Activated naive CD8-positive, alpha-beta T cell (primary cell): Measurements from ENCODE around the gene KRT33A.
"Not testable (repeated sequence)": the region's sequence is repeated elsewhere in the genome, so short reads cannot be mapped to it uniquely, and the experiment has no call there.

ENCODE experiments used
- H3K27ac Mint-ChIP-seq: one replicate; pipeline ENCODE4 v1.8.0; 2021; ENCODE audit warnings: mixed read lengths
- H3K27me3 Mint-ChIP-seq: one replicate; pipeline ENCODE4 v1.8.0; 2021; ENCODE audit warnings: mixed read lengths
- H3K36me3 Mint-ChIP-seq: one replicate; pipeline ENCODE4 v1.8.0; 2021; ENCODE audit warnings: mixed read lengths
- H3K4me1 Mint-ChIP-seq: one replicate; pipeline ENCODE4 v1.8.0; 2021; ENCODE audit warnings: low read depth, mixed read lengths
- H3K4me3 Mint-ChIP-seq: one replicate; pipeline ENCODE4 v1.8.0; 2021; ENCODE audit warnings: mild to moderate bottlenecking, mixed read lengths
- H3K9me3 Mint-ChIP-seq: one replicate; pipeline ENCODE4 v1.8.0; 2021; ENCODE audit warnings: low read depth, mixed read lengths

KRT33A gene

DNA sequence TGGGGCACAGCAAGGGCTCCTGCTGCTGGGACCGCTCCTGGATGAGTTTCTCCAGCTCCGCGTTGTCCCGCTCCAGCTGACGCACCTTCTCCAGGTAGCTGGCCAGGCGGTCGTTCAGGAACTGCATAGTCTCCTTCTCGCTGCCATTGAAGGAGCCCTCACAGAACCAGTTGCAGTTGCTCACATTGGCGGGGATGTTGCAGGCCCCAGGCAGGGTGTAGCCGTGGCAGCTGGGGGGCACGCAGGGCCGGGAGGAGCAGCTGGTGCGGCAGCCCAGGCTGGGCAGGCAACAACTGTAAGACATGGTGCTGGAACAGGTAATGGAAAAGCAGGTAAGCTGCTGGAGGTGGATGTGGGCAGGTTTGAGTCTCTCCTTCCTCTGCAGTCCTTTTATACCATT, 31.3 kb upstream of the KRT33A start, which contains the start of gene KRT34:
KRT34 (minus strand) TSS at position 364 of the 400 bp plus-strand sequence; CDS start at position 304, 60 bp downstream.
- peaks cover 20% of the 10 kb centered on the region for H3K4me1 Mint-ChIP-seq
- H3K36me3 Mint-ChIP-seq, H3K27ac Mint-ChIP-seq, H3K9me3 Mint-ChIP-seq, H3K4me3 Mint-ChIP-seq, H3K27me3 Mint-ChIP-seq: not testable (repeated sequence)

DNA sequence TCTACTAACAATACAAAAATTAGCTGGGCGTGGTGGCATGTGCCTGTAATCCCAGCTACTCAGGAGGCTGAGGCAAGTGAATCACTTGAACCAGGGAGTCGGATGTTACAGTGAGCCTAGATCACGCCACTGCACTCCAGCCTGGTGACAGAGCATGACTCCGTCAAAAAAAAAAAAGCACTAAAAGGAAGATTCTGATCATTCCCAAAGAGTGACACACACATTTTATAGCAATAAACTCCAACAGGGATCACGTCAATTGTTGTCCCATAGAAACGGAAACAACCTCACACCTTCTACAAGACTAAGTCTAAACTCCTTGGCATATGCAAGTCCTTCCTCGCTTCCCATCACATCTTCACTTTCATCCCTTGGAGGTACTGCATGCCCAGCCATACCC, 29.5 kb upstream of the KRT33A start:
- H3K4me3 Mint-ChIP-seq = not testable (repeated sequence)

DNA sequence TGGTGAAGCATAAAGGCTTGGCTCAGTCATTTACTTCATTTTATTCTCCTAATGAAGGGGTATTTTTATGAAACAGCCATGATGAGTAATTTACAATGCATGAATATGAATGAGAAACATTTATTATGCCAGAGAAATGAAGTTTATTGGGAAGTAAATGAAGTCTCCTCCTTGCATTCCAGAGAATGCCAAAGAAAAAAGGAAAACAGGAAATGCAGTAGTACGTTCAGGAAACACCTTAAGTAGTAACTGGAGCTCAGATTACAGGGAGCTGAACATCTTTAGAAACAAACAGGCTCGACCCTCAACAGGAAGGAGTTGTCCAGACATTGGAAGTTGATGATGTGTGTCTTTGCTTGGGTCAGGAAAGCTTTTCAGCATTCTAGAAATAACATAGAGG, 26.9 kb upstream of the KRT33A start:
- Mint-ChIP-seq H3K27ac (no peak overlapping the region), H3K4me3 (no peak overlapping the region), H3K4me1 (peaks cover 22% of the 10 kb centered on the region), H3K9me3 (peaks cover 10% of the 10 kb centered on the region), H3K27me3 (no peaks in the 10 kb centered on the region), H3K36me3 (peaks cover 6% of the 10 kb centered on the region)

More for the DNA sequence above, 29.5 kb upstream of the KRT33A start:
- not testable (repeated sequence) for H3K27ac Mint-ChIP-seq, H3K9me3 Mint-ChIP-seq, H3K36me3 Mint-ChIP-seq, H3K27me3 Mint-ChIP-seq
- H3K4me1 Mint-ChIP-seq = peaks cover 22% of the 10 kb centered on the region

DNA sequence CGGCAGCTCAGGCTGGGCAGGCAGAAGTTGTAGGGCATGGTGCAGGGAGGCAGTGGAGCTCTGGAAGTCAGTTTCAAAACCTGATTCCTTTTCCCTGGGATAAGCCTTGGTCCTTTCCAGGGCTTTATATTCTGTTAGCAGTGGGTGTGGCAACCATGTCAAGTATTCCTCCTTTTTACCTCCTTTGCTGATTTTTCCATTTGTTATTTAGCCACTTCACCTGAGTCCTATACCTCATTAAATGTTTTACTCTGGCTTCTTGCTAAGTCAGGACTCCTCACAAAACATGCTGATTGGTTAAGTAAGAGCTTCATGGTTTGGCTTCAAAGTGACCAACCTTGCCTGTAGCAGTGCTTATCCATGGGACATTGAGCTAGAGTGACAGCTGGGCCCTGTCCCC, 19.1 kb upstream of the KRT33A start, which contains the start of gene KRT33B:
KRT33B (minus strand) TSS at position 101 of the 400 bp plus-strand sequence; CDS start at position 38, 63 bp downstream.
- no peak within 1 kb of the TSS for H3K4me3 Mint-ChIP-seq
- H3K9me3 Mint-ChIP-seq = peaks cover 7% of the 10 kb centered on the region
- H3K4me1 Mint-ChIP-seq = peaks cover 13% of the 10 kb centered on the region
- no peaks in the 10 kb centered on the region for H3K27me3 Mint-ChIP-seq
- no peak within 1 kb of the TSS for H3K27ac Mint-ChIP-seq
- H3K36me3 Mint-ChIP-seq = peaks cover 3% of the 10 kb centered on the region

DNA sequence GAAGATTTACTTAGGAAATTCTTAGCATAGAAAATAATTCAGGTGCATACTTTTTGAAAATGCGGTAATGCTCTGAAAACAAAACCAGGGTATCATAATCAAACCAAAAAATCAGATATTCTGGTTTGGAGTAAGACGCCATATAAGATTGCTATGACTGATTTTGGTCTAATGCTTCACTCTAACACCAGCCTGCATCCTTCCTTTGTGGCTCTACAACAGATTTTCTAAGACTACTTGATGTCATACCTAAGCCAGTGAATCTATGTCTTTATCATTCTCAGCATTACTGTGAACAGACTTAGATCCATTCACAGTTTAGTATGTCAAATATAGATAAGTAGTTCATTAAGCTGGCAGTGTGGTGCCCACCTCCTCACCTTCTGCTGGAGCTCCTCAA, 18.4 kb upstream of the KRT33A start:
- peaks cover under 1% of the 10 kb centered on the region for H3K9me3 Mint-ChIP-seq
- H3K4me1 Mint-ChIP-seq = peaks cover 17% of the 10 kb centered on the region
- H3K27ac Mint-ChIP-seq = no peak overlapping the region

DNA sequence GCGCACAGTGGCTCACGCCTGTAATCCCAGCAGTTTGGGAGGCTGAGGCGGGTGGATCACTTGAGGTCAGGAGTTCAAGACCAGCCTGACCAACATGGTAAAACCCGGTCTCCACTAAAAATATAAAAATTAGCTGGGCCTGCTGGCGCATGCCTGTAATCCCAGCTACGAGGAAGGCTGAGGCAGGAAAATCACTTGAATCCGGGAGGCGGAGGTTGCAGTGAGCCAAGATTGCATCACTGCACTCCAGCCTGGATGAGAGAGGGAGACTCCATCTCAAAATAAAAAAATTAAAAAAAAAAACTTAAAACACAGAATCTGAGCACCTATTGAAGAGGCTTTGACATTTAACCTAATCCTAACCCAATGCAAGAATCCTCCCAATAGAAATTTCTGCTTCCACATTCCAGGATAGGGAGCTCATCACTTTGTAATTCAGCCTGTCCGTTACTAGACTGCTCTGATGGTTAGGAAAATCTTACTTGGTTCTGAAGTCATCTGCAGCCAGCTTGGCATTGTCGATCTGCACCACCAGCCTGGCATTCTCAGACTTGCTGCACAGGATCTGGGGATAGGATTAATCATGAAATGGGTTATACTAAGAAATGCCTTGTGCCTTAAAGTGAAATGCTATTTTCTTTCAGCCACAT, 16.9 kb upstream of the KRT33A start:
- Mint-ChIP-seq H3K27ac (no peak overlapping the region), H3K4me3 (no peak overlapping the region), H3K4me1 (peaks cover 18% of the 10 kb centered on the region), H3K27me3 (no peaks in the 10 kb centered on the region), H3K36me3 (no peaks in the 10 kb centered on the region), H3K9me3 (no peaks in the 10 kb centered on the region)

More for the DNA sequence above, 18.4 kb upstream of the KRT33A start:
- Mint-ChIP-seq H3K4me3 (no peak overlapping the region), H3K27me3 (no peaks in the 10 kb centered on the region), H3K36me3 (no peaks in the 10 kb centered on the region)

DNA sequence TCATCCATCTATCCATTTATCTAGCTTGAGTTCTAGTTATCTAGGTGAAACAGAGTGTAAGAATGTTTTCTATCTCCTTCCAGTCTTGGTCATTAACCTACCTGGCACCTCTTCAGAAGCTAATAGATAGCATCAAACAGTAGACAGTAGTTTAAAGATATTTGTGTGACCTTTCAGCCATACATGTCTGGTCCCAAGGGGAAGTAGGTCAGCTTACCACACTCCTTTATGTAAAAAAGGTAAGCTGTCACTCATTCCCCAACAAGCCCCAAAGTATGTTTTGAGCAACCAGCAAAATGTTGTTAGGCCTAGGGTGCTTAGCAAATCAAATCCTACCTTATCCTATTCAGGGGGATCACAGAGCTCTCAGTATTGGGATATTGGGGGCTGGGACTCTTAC, 15.4 kb upstream of the KRT33A start:
- H3K36me3 Mint-ChIP-seq = peaks cover 2% of the 10 kb centered on the region
- peaks cover 17% of the 10 kb centered on the region for H3K4me1 Mint-ChIP-seq
- H3K27ac Mint-ChIP-seq = no peak overlapping the region
- no peaks in the 10 kb centered on the region for H3K27me3 Mint-ChIP-seq
- H3K4me3 Mint-ChIP-seq = no peak overlapping the region
- no peaks in the 10 kb centered on the region for H3K9me3 Mint-ChIP-seq

DNA sequence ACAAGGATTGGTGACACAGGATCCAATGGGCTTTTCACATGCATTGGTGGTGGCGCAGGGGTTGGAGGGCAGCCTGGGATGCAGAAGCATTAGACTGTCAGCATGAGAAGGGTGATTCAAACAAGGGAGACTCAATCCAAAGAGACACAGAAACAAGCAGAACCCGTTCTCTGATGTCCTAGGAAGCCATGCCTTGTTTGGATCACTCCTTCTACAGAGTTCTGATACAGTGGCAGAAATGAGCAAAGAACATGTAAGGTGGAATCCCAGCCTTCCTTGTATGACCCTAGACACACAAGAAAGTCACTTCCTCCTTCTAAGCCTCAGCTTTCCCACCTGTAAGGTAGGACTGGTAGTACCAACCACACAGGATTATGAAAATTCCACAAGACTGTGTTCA, 13.3 kb upstream of the KRT33A start:
- Mint-ChIP-seq H3K36me3 (peaks cover 2% of the 10 kb centered on the region), H3K4me1 (peaks cover 6% of the 10 kb centered on the region), H3K4me3 (no peak overlapping the region), H3K9me3 (no peaks in the 10 kb centered on the region), H3K27me3 (no peaks in the 10 kb centered on the region), H3K27ac (no peak overlapping the region)

DNA sequence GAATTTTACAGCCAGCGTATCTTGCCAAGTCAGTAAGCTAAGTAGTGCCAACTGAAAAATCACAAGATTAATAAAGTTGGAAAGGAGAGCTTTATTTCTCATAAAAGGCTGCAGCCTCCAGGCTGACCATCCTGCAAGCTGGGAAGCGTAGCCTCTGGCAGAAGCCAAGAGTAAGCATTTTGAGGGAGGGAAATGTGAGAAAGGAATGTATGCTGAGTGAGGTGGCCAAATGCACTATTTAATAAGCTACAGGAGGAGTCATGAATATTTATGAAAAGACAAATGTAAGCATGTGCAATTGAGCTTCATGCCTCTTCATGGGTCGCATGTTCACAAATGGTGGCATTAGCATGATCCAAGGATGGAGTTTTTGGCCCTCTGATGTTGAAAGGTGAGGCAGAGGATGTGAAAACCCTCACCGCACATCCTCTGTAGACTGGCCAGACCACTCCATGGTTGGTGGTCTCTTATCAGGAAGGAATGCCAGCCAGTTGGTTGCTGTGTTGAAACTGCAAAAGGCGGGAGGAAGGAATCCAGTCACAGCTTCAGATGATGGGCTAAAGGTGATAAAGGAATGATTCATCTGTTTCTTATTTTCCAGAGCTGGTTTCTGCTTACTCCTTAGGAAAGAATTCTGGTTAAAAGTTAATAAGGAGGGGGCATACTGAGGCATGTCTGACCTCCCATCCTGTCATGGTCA, 9.8 kb upstream of the KRT33A start:
- H3K4me1 Mint-ChIP-seq = peaks cover 6% of the 10 kb centered on the region
- H3K27me3 Mint-ChIP-seq = no peaks in the 10 kb centered on the region
- H3K27ac Mint-ChIP-seq = no peak overlapping the region
- H3K4me3 Mint-ChIP-seq = no peak overlapping the region
- peaks cover 2% of the 10 kb centered on the region for H3K36me3 Mint-ChIP-seq
- no peaks in the 10 kb centered on the region for H3K9me3 Mint-ChIP-seq

DNA sequence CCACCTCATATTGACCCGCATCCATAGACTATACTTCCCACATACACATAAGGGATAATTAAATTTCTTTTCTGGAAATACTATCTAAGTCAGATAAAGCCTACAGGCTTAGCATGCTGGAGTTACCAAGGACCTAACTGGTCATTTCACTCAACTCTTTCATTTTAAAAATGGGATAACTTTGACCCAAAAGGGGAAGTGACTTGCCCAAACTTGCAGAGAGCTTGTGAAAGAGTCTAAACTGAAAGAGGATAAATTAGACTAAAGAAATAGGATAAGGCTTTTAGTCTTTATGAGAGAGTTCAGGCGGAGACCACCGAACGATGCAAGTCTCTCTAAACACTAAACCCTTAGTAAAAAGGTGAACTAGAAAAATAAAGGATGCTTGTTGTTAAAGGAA, 3.9 kb upstream of the KRT33A start:
- H3K4me3 Mint-ChIP-seq = no peak overlapping the region
- peaks cover 11% of the 10 kb centered on the region for H3K4me1 Mint-ChIP-seq
- H3K9me3 Mint-ChIP-seq = no peaks in the 10 kb centered on the region
- H3K27me3 Mint-ChIP-seq = no peaks in the 10 kb centered on the region
- no peak overlapping the region for H3K27ac Mint-ChIP-seq
- no peaks in the 10 kb centered on the region for H3K36me3 Mint-ChIP-seq

DNA sequence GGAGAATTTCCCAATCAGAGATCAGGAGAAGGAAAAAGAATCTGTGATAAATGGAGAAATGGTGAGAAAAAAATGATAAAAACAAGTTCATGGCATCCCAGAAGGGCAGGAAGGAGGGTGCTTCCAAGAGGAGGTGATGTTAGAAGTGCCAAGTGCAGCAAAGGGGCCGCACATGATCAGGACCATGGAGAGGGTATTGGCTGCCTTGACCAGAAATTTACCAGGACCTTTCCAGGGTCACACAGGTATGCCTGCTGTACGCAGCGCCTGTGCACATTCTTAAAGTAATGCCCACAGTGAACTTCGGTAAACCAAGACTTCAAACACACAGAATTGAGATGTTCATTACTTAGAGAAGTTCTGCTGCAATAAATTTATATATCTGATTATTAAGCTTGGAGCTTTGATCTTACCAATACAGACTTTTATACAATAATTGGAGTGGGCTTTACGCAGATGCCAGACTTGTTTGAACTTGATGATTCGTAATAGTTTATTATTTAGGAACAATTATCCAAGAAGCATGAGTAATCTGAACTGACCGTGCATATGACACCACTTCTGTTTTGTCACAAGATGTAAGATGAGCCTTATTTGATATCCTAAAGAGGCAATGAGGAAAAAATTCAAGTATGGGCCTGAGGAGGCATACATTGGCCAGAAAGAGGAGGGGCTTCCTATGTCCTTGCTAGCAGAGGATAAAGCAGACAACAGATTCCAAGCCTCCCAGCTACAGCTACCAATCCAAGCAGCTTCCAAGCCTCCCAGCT, 2.2 kb upstream of the KRT33A start:
- Mint-ChIP-seq H3K27me3 (no peaks in the 10 kb centered on the region), H3K4me3 (no peak overlapping the region), H3K9me3 (no peaks in the 10 kb centered on the region), H3K27ac (no peak overlapping the region), H3K36me3 (no peaks in the 10 kb centered on the region), H3K4me1 (peaks cover 17% of the 10 kb centered on the region)

DNA sequence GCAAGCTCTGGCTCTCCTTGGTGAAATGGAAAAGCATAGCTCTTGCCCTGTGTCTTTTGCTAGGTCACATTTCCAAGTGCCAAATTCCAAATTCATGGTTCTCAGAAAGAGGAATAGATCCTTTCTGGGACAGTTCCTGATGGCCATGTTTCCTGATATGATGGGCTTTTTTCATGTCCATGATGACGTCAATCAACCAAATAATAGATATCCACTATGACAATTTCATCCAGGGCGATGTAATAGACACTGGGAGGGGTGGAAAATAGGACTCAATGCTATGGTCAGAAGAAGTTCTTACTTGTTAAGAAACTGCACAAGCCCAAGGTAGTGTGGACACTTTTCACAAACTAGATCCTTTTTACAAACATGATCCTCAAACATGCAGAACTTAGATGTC, 549 bp upstream of the KRT33A start:
- Mint-ChIP-seq H3K36me3 (no peaks in the 10 kb centered on the region), H3K9me3 (no peaks in the 10 kb centered on the region), H3K4me1 (peaks cover 17% of the 10 kb centered on the region), H3K4me3 (no peak overlapping the region), H3K27ac (no peak overlapping the region), H3K27me3 (no peaks in the 10 kb centered on the region)

DNA sequence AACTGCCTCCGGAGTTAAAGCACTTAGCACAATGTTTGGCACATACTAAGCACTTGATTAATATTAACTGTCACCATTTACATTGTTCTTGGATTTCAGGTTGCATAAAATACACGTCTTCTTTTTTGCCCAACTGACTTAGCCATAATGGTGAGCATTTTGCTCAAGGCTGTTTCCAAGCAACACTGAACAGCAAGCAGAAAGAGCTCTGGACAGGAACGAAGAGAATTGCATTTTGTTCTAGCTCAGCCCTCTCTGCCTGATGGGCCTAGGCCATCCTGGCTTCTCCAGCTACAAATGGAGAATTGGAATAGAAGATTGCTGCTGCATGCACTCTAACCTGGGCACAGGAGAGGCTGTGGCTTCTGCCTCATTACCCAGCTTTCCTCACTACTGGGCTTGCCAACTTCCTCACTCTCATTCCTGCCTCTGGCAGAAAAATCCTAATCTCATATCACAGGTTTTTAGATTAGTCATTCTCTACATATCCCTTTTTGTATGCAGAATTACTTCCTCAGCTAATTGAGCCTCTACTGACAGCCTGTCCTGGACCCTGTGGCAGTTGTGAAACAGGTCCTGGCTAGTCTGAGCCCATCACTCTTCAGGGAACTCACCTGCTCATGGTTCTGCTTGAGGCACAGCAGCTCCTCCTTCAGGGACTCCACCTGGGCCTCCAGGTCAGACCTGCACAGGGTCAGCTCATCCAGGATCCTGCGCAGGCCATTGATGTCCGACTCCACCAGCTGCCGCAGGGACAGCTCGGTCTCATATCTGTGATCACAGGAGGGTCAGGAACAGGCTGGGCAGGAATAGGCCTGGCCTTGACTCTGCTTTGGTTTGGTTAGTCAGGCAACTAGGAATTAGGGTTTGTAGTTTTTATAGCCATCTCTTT, 2.5 kb downstream of the KRT33A start:
- no peak overlapping the region for H3K4me3 Mint-ChIP-seq
- peaks cover 5% of the 10 kb centered on the region for H3K36me3 Mint-ChIP-seq
- H3K4me1 Mint-ChIP-seq = peaks cover 21% of the 10 kb centered on the region
- no peaks in the 10 kb centered on the region for H3K27me3 Mint-ChIP-seq
- peaks cover 4% of the 10 kb centered on the region for H3K9me3 Mint-ChIP-seq
- H3K27ac Mint-ChIP-seq = no peak overlapping the region

DNA sequence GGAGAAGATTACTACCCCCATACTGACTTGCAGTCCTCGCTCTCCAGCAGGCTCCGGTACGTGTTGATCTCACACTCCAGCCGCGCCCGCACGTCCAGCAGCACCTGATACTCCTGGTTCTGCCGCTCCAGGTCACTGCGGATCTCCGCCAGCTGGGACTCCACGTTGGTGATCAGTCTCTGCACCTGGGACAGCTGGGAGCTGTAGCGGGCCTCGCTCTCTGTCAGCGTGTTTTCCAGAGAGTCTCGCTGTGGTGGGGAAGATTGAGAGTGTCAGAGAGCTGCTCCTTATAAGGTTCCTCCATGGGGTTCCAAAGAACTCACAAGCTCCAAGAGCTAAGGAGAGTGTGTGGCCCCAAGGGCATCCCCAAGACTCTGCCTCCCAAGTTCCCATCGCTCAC, 4.2 kb downstream of the KRT33A start:
- not testable (repeated sequence) for H3K27ac Mint-ChIP-seq

More for the DNA sequence above, 4.2 kb downstream of the KRT33A start:
- not testable (repeated sequence) for H3K27me3 Mint-ChIP-seq, H3K4me3 Mint-ChIP-seq, H3K9me3 Mint-ChIP-seq
- Mint-ChIP-seq H3K36me3 (peaks cover 13% of the 10 kb centered on the region), H3K4me1 (peaks cover 30% of the 10 kb centered on the region)
